ENCODE measurements around the gene MEIS3. TPM values are rescaled to one million over a fixed set of nuclear protein-coding genes. Genes with fewer than 3 reads are reported as not detected.

Gene MEIS3
- polyA plus RNA-seq, 1 of the 3 experiments (the other 2 are of a cell fraction), result 69.8 TPM

GRCh38 chr19:47429140-47429793 is 9.9 kb upstream of the MEIS3 start:
- Histone ChIP-seq H3K4me1 (ENCODE audit: control insufficient read depth in 1 of 2, insufficient read depth in 2 of 2, low read depth in 1 of 2, low read length in 1 of 2) (peaks cover 4 to 12% of the 10 kb centered on the region in 2 experiments; a peak in 2 of 4 replicates), H3K9me3 (no peaks in the 10 kb centered on the region), H4K20me1 (ENCODE audit: insufficient read depth) (no peaks in the 10 kb centered on the region), H3K27ac (ENCODE audit: low read depth in 2 of 2, low read length in 1 of 2) (no peak overlapping the region), H3K79me2 (ENCODE audit: insufficient read depth) (no peaks in the 10 kb centered on the region), H3K4me3 (ENCODE audit: low read depth in 2 of 2, low read length in 1 of 2) (no peak overlapping the region), H2AFZ (ENCODE audit: low read depth) (no peak overlapping the region), H3K4me2 (no peak overlapping the region; the same call in 1 of the 2 replicates), H3K27me3 (ENCODE audit: insufficient read depth) (no peaks in the 10 kb centered on the region), H3K9me2 (no peaks in the 10 kb centered on the region), H3K9ac (no peak overlapping the region), H3K36me3 (replicated peaks in 1 of 2; ENCODE audit: control insufficient read depth in 1 of 2, insufficient read depth in 2 of 2, low read length in 1 of 2) (no peaks in the 10 kb centered on the region), H3F3A (replicated peaks; ENCODE audit: insufficient read depth) (peaks cover 14% of the 10 kb centered on the region)
- CTCF ChIA-PET, result interaction anchor here (0.6 to 3.5 kb wide), 14 partner anchors 7 to 314 kb away, joined by 3 to 30 read pairs (median 6); partner anchors contain the start of genes DHX34, KPTN and NAPA
- 81% methylated on average over 18 of the region's 20 CpGs for WGBS (ENCODE audit: low lambda C conversion rate)
- POLR2A ChIA-PET, result interaction anchor here (0.6 kb wide), 2 partner anchors 16 to 274 kb away, joined by 3 to 4 read pairs; no protein-coding TSS in a partner anchor
- TF ChIP-seq GATA2 (CRISPR knock-in tag; IDR thresholded peaks at IDR 0.05), result no peak
- TF ChIP-seq TEAD4 (IDR thresholded peaks at IDR 0.05; ENCODE audit: borderline replicate concordance, insufficient read depth), result no peak
- TF ChIP-seq NFIC (IDR thresholded peaks at IDR 0.05; ENCODE audit: borderline replicate concordance), result no peak
- TF ChIP-seq, protein P1, sequence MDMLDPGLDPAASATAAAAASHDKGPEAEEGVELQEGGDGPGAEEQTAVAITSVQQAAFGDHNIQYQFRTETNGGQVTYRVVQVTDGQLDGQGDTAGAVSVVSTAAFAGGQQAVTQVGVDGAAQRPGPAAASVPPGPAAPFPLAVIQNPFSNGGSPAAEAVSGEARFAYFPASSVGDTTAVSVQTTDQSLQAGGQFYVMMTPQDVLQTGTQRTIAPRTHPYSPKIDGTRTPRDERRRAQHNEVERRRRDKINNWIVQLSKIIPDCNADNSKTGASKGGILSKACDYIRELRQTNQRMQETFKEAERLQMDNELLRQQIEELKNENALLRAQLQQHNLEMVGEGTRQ (IDR thresholded peaks at IDR 0.05; ENCODE audit: borderline replicate concordance, low read depth, low read length), result no peak
- TF ChIP-seq EP300 (IDR thresholded peaks at IDR 0.05; ENCODE audit: borderline replicate concordance in 1 of 2, low read depth in 1 of 2, low read length in 1 of 2), result no peak
- TF ChIP-seq MEF2A (IDR thresholded peaks at IDR 0.05; ENCODE audit: borderline replicate concordance, low read depth), result no peak
- no peak for TF ChIP-seq USF1 (IDR thresholded peaks at IDR 0.05; ENCODE audit: borderline replicate concordance, low read depth)
- no peak for TF ChIP-seq NRF1 (IDR thresholded peaks at IDR 0.05; ENCODE audit: low read depth, low read length)
- TF ChIP-seq ZBTB33 (IDR thresholded peaks at IDR 0.05; ENCODE audit: borderline replicate concordance, low read depth), result no peak
- no peak for TF ChIP-seq TAF1 (IDR thresholded peaks at IDR 0.05; ENCODE audit: borderline replicate concordance, low read depth, low read length)
- TF ChIP-seq RFX5 (IDR thresholded peaks at IDR 0.05; ENCODE audit: low read length), result no peak
- TF ChIP-seq, protein P2, sequence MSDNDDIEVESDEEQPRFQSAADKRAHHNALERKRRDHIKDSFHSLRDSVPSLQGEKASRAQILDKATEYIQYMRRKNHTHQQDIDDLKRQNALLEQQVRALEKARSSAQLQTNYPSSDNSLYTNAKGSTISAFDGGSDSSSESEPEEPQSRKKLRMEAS (IDR thresholded peaks at IDR 0.05; ENCODE audit: low read depth), result no peak
- DNase-seq, result no peak

All from SK-N-SH (cell line).